Measurements from ENCODE around the gene GREB1L. TPM values are rescaled to one million over a fixed set of nuclear protein-coding genes. Genes with fewer than 3 reads are reported as not detected.

The GREB1L gene
- total RNA-seq, 2 donors from 2014 or later: 3.1 to 3.9 TPM

DNA sequence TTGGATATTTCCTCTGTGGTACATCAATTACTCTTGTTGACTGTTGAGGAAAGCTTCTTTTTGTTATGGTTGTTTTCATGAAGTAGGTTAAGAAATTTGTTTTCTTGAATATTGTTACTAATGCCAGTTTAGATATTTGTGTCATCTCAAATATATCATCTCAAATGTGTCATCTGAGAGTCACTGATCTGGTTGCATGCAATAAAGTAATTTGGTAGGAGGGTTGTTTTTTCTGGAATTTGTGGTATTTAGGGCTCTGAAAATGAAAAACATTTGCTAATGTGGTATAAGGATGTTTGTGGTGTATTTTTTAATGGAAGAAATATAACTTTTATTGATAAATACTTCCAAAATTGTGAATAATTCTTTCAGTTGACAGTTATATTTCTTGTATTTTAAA lies 117.7 kb downstream of the GREB1L start:
- H3K27ac ChIP-seq (ENCODE audit: low read depth, low read length): no peak overlapping the region
- Mint-ChIP-seq H3K36me3 (ENCODE audit: low read depth) (no peaks in the 10 kb centered on the region), H3K27me3 (ENCODE audit: insufficient read depth) (peaks cover 28% of the 10 kb centered on the region), H3K4me3 (no peak overlapping the region), H3K4me1 (peaks cover 2% of the 10 kb centered on the region), H3K9me3 (no peaks in the 10 kb centered on the region), H3K27ac (no peak overlapping the region)
- no peak for DNase-seq
- H3K4me3 ChIP-seq (ENCODE audit: low read length): no peak overlapping the region
- no peaks in the 10 kb centered on the region for H3K9me3 ChIP-seq (ENCODE audit: control insufficient read depth, low read length)
- H3K4me1 ChIP-seq (ENCODE audit: control insufficient read depth, insufficient read depth, low read length): no peaks in the 10 kb centered on the region
- H3K9ac ChIP-seq (ENCODE audit: extremely low read depth, low read length, poor library complexity, severe bottlenecking): no peak overlapping the region
- peaks cover 3% of the 10 kb centered on the region for H3K27me3 ChIP-seq (ENCODE audit: control insufficient read depth, insufficient read depth, low read length, poor library complexity, severe bottlenecking)
- TF ChIP-seq, protein P1, sequence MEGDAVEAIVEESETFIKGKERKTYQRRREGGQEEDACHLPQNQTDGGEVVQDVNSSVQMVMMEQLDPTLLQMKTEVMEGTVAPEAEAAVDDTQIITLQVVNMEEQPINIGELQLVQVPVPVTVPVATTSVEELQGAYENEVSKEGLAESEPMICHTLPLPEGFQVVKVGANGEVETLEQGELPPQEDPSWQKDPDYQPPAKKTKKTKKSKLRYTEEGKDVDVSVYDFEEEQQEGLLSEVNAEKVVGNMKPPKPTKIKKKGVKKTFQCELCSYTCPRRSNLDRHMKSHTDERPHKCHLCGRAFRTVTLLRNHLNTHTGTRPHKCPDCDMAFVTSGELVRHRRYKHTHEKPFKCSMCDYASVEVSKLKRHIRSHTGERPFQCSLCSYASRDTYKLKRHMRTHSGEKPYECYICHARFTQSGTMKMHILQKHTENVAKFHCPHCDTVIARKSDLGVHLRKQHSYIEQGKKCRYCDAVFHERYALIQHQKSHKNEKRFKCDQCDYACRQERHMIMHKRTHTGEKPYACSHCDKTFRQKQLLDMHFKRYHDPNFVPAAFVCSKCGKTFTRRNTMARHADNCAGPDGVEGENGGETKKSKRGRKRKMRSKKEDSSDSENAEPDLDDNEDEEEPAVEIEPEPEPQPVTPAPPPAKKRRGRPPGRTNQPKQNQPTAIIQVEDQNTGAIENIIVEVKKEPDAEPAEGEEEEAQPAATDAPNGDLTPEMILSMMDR (conservative IDR thresholded peaks at IDR 0.05): no peak
- no peaks in the 10 kb centered on the region for H3K36me3 ChIP-seq (ENCODE audit: control insufficient read depth, insufficient read depth, low read length)

DNA sequence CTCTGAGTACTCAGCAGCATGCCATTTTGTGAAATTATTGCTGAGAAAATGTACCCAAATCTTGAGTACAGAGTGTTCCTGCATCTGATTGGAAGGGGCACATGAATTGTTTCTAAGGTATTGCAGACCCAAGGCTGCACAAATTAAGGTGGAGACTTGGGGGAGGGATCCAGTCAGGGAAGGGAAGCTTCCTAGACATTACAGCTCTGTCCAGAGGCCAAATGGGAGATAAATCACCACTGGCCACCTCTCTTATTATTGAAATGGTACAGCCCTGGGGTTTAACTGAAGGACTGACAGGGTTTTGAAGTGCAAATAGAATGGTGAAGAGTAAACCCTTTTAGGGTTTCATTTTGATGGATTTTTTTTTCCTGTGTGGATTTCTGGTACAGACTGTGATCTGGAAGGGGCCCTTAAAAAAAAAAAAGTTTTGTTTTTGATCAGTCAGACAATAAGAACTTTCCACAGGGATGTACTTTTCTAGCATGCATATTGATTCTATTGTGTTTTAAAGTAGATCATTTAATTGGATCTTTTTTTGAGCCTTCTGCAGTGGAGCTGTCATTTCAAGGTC lies 119.4 kb downstream of the GREB1L start:
- H3K9me3 Mint-ChIP-seq: no peaks in the 10 kb centered on the region
- peak overlapping the region; percentile 77 for H3K27ac ChIP-seq (ENCODE audit: low read depth, low read length)
- H3K9ac ChIP-seq (ENCODE audit: extremely low read depth, low read length, poor library complexity, severe bottlenecking): no peak overlapping the region
- peaks cover 4% of the 10 kb centered on the region for H3K4me1 Mint-ChIP-seq
- H3K27me3 ChIP-seq (ENCODE audit: control insufficient read depth, insufficient read depth, low read length, poor library complexity, severe bottlenecking): peaks cover 3% of the 10 kb centered on the region
- no peaks in the 10 kb centered on the region for H3K36me3 Mint-ChIP-seq (ENCODE audit: low read depth)
- H3K27ac Mint-ChIP-seq: no peak overlapping the region
- no peaks in the 10 kb centered on the region for H3K36me3 ChIP-seq (ENCODE audit: control insufficient read depth, insufficient read depth, low read length)
- TF ChIP-seq, protein P1 (conservative IDR thresholded peaks at IDR 0.05): no peak
- H3K4me3 ChIP-seq (ENCODE audit: low read length): no peak overlapping the region
- peaks cover 22% of the 10 kb centered on the region for H3K27me3 Mint-ChIP-seq (ENCODE audit: insufficient read depth)
- peak; percentile 42 for DNase-seq
- H3K4me1 ChIP-seq (ENCODE audit: control insufficient read depth, insufficient read depth, low read length): peaks cover under 1% of the 10 kb centered on the region
- no peak overlapping the region for H3K4me3 Mint-ChIP-seq
- no peaks in the 10 kb centered on the region for H3K9me3 ChIP-seq (ENCODE audit: control insufficient read depth, low read length)

DNA sequence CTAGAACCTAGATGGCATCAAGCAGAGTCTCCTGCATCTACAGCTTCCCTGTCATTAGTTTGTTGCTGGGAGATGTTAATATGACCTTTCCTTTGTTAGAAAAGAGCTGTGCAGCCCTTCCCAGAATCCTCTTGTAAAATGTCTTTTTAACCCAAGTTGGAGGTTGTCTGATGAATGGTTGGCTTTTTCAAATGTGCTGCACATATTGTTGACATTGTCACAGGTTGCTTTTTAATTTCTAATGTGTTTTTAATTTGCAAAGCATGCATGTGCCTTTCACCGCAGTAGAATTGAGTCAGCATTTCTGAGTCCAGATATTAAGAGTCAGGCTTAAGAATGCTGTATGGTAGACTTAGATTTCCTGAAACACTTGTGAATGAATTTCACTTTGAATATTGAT lies 120.8 kb downstream of the GREB1L start:
- H3K4me1 ChIP-seq (ENCODE audit: control insufficient read depth, insufficient read depth, low read length): peaks cover 10% of the 10 kb centered on the region
- Mint-ChIP-seq H3K36me3 (ENCODE audit: low read depth) (no peaks in the 10 kb centered on the region), H3K27me3 (ENCODE audit: insufficient read depth) (peaks cover 19% of the 10 kb centered on the region), H3K27ac (no peak overlapping the region), H3K4me3 (no peak overlapping the region), H3K9me3 (no peaks in the 10 kb centered on the region), H3K4me1 (peaks cover 11% of the 10 kb centered on the region)
- no peaks in the 10 kb centered on the region for H3K9me3 ChIP-seq (ENCODE audit: control insufficient read depth, low read length)
- 75 to 87% methylated on average over 1 of the region's 1 CpG for WGBS, 2 experiments (ENCODE audit: insufficient coverage in 1 of 2, insufficient read length in 1 of 2)
- H3K4me3 ChIP-seq (ENCODE audit: low read length): no peak overlapping the region
- H3K36me3 ChIP-seq (ENCODE audit: control insufficient read depth, insufficient read depth, low read length): no peaks in the 10 kb centered on the region
- peak overlapping the region; percentile 95 for H3K27ac ChIP-seq (ENCODE audit: low read depth, low read length)
- no peak for DNase-seq
- no peak overlapping the region for H3K9ac ChIP-seq (ENCODE audit: extremely low read depth, low read length, poor library complexity, severe bottlenecking)
- TF ChIP-seq, protein P1 (conservative IDR thresholded peaks at IDR 0.05): no peak
- peaks cover 3% of the 10 kb centered on the region for H3K27me3 ChIP-seq (ENCODE audit: control insufficient read depth, insufficient read depth, low read length, poor library complexity, severe bottlenecking)
